Lower leg skin (tissue), 4 donors: ENCODE measurements around the gene STRIP2. TPM values are rescaled to one million over a fixed set of nuclear protein-coding genes. Genes with fewer than 3 reads are reported as not detected.

Experiments used
- DNase-seq, 2 donors: peaks; one replicate each; pipeline ENCODE4 v3.0.0-alpha.2; 2019; ENCODE audit warnings: low spot score in 2 of 2
- H3K4me3 ChIP-seq: fragments of 200-600 bp; sonication (generic); 2 replicates; pipeline ENCODE4 v1.5.1; 2017; ENCODE audit warnings: mild to moderate bottlenecking, low read depth; ENCODE audit not compliant: poor library complexity, severe bottlenecking
- CTCF ChIP-seq, 3 donors: fragments of 450-650 bp; IDR thresholded peaks; one replicate each; pipeline ENCODE4 v1.5.1; 2016; ENCODE audit warnings: antibody characterized with exemption in 3 of 3, mild to moderate bottlenecking in 3 of 3, moderate library complexity in 2 of 3
- POLR2A ChIP-seq, 2 donors: fragments of 450-650 bp; IDR thresholded peaks; one replicate each; pipeline ENCODE4 v1.6.1; 2016 to 2017; ENCODE audit warnings: antibody characterized with exemption in 2 of 2, mild to moderate bottlenecking in 1 of 2, moderate library complexity in 1 of 2
- WGBS, 2 donors: methylation state at CpG; one replicate each; pipeline ENCODE4 v1.1.5; 2018; 5-methylcytosine and 5-hydroxymethylcytosine counted together
- intact Hi-C: fragments of 100-400 bp; cut with DNase I; formaldehyde crosslinking; loops from one replicate; pipeline ENCODE4 v1.15.0; 2023; ENCODE audit warnings: low total_unique reads
- total RNA-seq, 4 donors: library from RNA; depleted of rRNA; stranded (reverse); fragments of >200 nt; gene quantifications; one replicate each; pipeline ENCODE4 v1.1.0, GENCODE V29; 2016

The STRIP2 gene
- total RNA-seq, 4 donors from 2014 or later: 0.30 to 1.4 (median 0.79) TPM

- H3K4me3 ChIP-seq: no peak overlapping the region
- intact Hi-C loops: no loop called here
- no peak for TF ChIP-seq POLR2A (IDR thresholded peaks at IDR 0.05)
- TF ChIP-seq CTCF (IDR thresholded peaks at IDR 0.05): no peak
- no peak for DNase-seq
- WGBS, 2 donors: 93 to 94% methylated on average over 8 of the region's 8 CpGs
Measured at GRCh38 chr7:129482781-129483180, 48.5 kb downstream of the STRIP2 start.

GRCh38 chr7:129489491-129489890 lies 55.3 kb downstream of the STRIP2 start:
- no peak overlapping the region for H3K4me3 ChIP-seq
- TF ChIP-seq CTCF (IDR thresholded peaks at IDR 0.05) (no peak), POLR2A (IDR thresholded peaks at IDR 0.05) (no peak)
- intact Hi-C loops: no loop called here
- 64 to 84% methylated on average over 3 of the region's 3 CpGs for WGBS, 2 donors
- DNase-seq: no peak

GRCh38 chr7:129492391-129492790 lies 58.2 kb downstream of the STRIP2 start:
- no peak for DNase-seq
- no peak overlapping the region for H3K4me3 ChIP-seq
- intact Hi-C loops: no loop called here
- no peak for TF ChIP-seq POLR2A (IDR thresholded peaks at IDR 0.05)
- WGBS, 2 donors: 75 to 78% methylated on average over 2 of the region's 2 CpGs

- WGBS, 2 donors: 77 to 84% methylated on average over 1 of the region's 1 CpG
- intact Hi-C loops: no loop called here
- TF ChIP-seq POLR2A (IDR thresholded peaks at IDR 0.05) (no peak), CTCF (IDR thresholded peaks at IDR 0.05) (no peak)
- DNase-seq: no peak
- H3K4me3 ChIP-seq: no peak overlapping the region
Measured at GRCh38 chr7:129493555-129493954, 59.3 kb downstream of the STRIP2 start.

GRCh38 chr7:129494041-129494440 lies 59.8 kb downstream of the STRIP2 start:
- intact Hi-C loops: no loop called here
- no peak overlapping the region for H3K4me3 ChIP-seq
- no peak for DNase-seq
- WGBS, 2 donors: 40 to 41% methylated on average over 5 of the region's 5 CpGs
- TF ChIP-seq POLR2A (IDR thresholded peaks at IDR 0.05) (no peak), CTCF (IDR thresholded peaks at IDR 0.05) (no peak)

GRCh38 chr7:129495987-129496386 lies 61.8 kb downstream of the STRIP2 start:
- no peak for TF ChIP-seq CTCF (IDR thresholded peaks at IDR 0.05)
- TF ChIP-seq POLR2A (IDR thresholded peaks at IDR 0.05): no peak
- no peak for DNase-seq
- intact Hi-C loops: no loop called here
- H3K4me3 ChIP-seq: no peak overlapping the region
- WGBS, 2 donors: 59 to 75% methylated on average over 1 of the region's 1 CpG
